A549 (cell line): ENCODE data around the gene CLASP1. TPM values are rescaled to one million over a fixed set of nuclear protein-coding genes. Genes with fewer than 3 reads are reported as not detected.

Source experiments
- ATAC-seq, 2 experiments: fragments of 200-7000 bp in 1 of 2; fragments of >200 bp in 1 of 2; cut with Nextera tagmentation in 1 of 2; cut with Tn5 transposase in 1 of 2; 3 replicates each; pipeline versions ENCODE4 v1.8.0 to v1.9.1; 2018 to 2020; ENCODE audit warnings: mild to moderate bottlenecking in 1 of 2, moderate library complexity in 1 of 2
- CTCF ChIA-PET: fragments of 300-600 bp; sonication (Branson Sonifier 250); formaldehyde crosslinking; extraction: SDS; loops from one replicate; lab custom pipeline; 2021; ENCODE audit warnings: antibody characterized with exemption, inconsistent platforms; lab: Yijun Ruan, JAX
- POLR2A ChIA-PET: fragments of 350-600 bp; formaldehyde crosslinking; extraction: SDS; loops from one replicate; lab custom pipeline; 2021; ENCODE audit warnings: antibody characterized with exemption, inconsistent platforms; lab: Yijun Ruan, JAX
- DNase-seq, 2 experiments: peaks; one replicate each; pipeline versions ENCODE4 v3.0.0 to v3.0.0-alpha.2; 2011 to 2016; ENCODE audit warnings: low read depth in 1 of 2, low spot score in 1 of 2
- FAIRE-seq: peaks from 2 replicates; lab custom pipeline; 2011; peaks lifted over from hg19 to GRCh38; lab: Jason Lieb, UNC
- H3K27ac ChIP-seq, 2 experiments: fragments of >200 bp; sonication (Bioruptor Twin); formaldehyde crosslinking; 3 replicates each; pipeline ENCODE4 v1.5.1; 2016 to 2017
- H3K4me1 ChIP-seq: fragments of >200 bp; sonication (Bioruptor Twin); formaldehyde crosslinking; 3 replicates; pipeline ENCODE4 v1.6.1; 2016
- H3K4me2 ChIP-seq: fragments of >200 bp; sonication (Bioruptor Twin); formaldehyde crosslinking; 3 replicates; pipeline ENCODE4 v1.6.1; 2016
- H3K4me3 ChIP-seq: fragments of >200 bp; sonication (Bioruptor Twin); formaldehyde crosslinking; 3 replicates; pipeline ENCODE4 v1.5.1; 2016
- H3K9me3 ChIP-seq: fragments of >200 bp; sonication (Bioruptor Twin); formaldehyde crosslinking; 3 replicates; pipeline ENCODE4 v1.6.1; 2016
- ATOH8 ChIP-seq: fragments of 250-450 bp; sonication (Bioruptor Pico); IDR thresholded peaks from 2 replicates; pipeline ENCODE4 v1.5.0; 2020; ENCODE audit warnings: low read depth, mild to moderate bottlenecking, moderate library complexity
- BCL3 ChIP-seq: fragments of >200 bp; sonication (Bioruptor Twin); formaldehyde crosslinking; IDR thresholded peaks from 3 replicates; pipeline ENCODE4 v1.6.1; 2016
- BHLHE40 ChIP-seq: IDR thresholded peaks from 2 replicates; pipeline ENCODE4 v1.6.1; 2012; ENCODE audit warnings: low read depth, low read length, inconsistent platforms
- CBX2 ChIP-seq: fragments of 200-600 bp; sonication (generic); IDR thresholded peaks from 2 replicates; pipeline ENCODE4 v1.6.1; 2016; ENCODE audit warnings: low read depth, mild to moderate bottlenecking, borderline replicate concordance
- EHMT2 ChIP-seq: fragments of 200-600 bp; sonication (generic); IDR thresholded peaks from 2 replicates; pipeline ENCODE4 v1.6.1; 2016; ENCODE audit warnings: antibody characterized with exemption, low read depth, mild to moderate bottlenecking, moderate library complexity
- FOSL2 ChIP-seq, 2 experiments: fragments of 450-650 bp in 1 of 2; fragments of >200 bp in 1 of 2; sonication (Bioruptor Twin) in 1 of 2; formaldehyde crosslinking; IDR thresholded peaks; 2 replicates each; pipeline versions ENCODE4 v1.5.0 to v1.6.1; 2016 to 2020; ENCODE audit warnings: mild to moderate bottlenecking in 1 of 2, moderate library complexity in 1 of 2
- GATA3 ChIP-seq: IDR thresholded peaks from 2 replicates; pipeline ENCODE4 v1.6.1; 2012; ENCODE audit warnings: borderline replicate concordance
- HOXB5 ChIP-seq: fragments of 250-450 bp; sonication (Bioruptor Pico); IDR thresholded peaks from 2 replicates; pipeline ENCODE4 v1.5.0; 2020; ENCODE audit warnings: mild to moderate bottlenecking, moderate library complexity
- JUN ChIP-seq, 2 experiments: fragments of >200 bp; sonication (Bioruptor Twin); formaldehyde crosslinking; IDR thresholded peaks; 2 replicates in 1 of 2; 3 replicates in 1 of 2; pipeline ENCODE4 v1.6.1; 2016 to 2017
- MAFK ChIP-seq: fragments of 450-650 bp; IDR thresholded peaks from 2 replicates; pipeline ENCODE4 v1.6.1; 2014; ENCODE audit not compliant: partially characterized antibody
- MAX ChIP-seq: IDR thresholded peaks from 2 replicates; pipeline ENCODE4 v1.6.1; 2012
- MYC ChIP-seq: IDR thresholded peaks from 2 replicates; pipeline ENCODE4 v1.6.1; 2012; ENCODE audit warnings: mild to moderate bottlenecking, inconsistent platforms, low read length, improper control_type of control experiment, borderline replicate concordance
- NFE2L2 ChIP-seq: fragments of 150-350 bp; conservative IDR thresholded peaks from 2 replicates; pipeline ENCODE4 v1.6.1; 2014; ENCODE audit warnings: low read length
- NR3C1 ChIP-seq: fragments of >200 bp; sonication (Bioruptor Twin); formaldehyde crosslinking; IDR thresholded peaks from 3 replicates; pipeline ENCODE4 v1.6.1; 2017
- RCOR1 ChIP-seq: fragments of 150-350 bp; IDR thresholded peaks from 2 replicates; pipeline ENCODE4 v1.6.1; 2014; ENCODE audit warnings: antibody characterized with exemption, low read length, low read depth
- RFX5 ChIP-seq: fragments of 450-650 bp; IDR thresholded peaks from 2 replicates; pipeline ENCODE4 v1.7.1; 2014; ENCODE audit warnings: antibody characterized with exemption, mild to moderate bottlenecking, moderate library complexity
- SMC3 ChIP-seq: fragments of >200 bp; sonication (Bioruptor Twin); formaldehyde crosslinking; IDR thresholded peaks from 3 replicates; pipeline ENCODE4 v1.6.1; 2018; ENCODE audit warnings: inconsistent platforms
- SREBF2 ChIP-seq: fragments of 450-650 bp; IDR thresholded peaks from 2 replicates; pipeline ENCODE4 v1.6.1; 2014; ENCODE audit warnings: mild to moderate bottlenecking, moderate library complexity
- TFCP2L1 ChIP-seq: fragments of 250-450 bp; sonication (Bioruptor Pico); IDR thresholded peaks from 2 replicates; pipeline ENCODE4 v1.5.0; 2021; ENCODE audit warnings: mild to moderate bottlenecking
- USF2 ChIP-seq: fragments of 450-650 bp; IDR thresholded peaks from 2 replicates; pipeline ENCODE4 v1.6.1; 2014; ENCODE audit warnings: antibody characterized with exemption
- ZC3H11A ChIP-seq: fragments of 450-650 bp; IDR thresholded peaks from 2 replicates; pipeline ENCODE4 v1.6.1; 2014; ENCODE audit warnings: antibody characterized with exemption, mild to moderate bottlenecking
- ZFP36 ChIP-seq: fragments of 450-650 bp; IDR thresholded peaks from 2 replicates; pipeline ENCODE4 v1.6.1; 2014; ENCODE audit warnings: borderline replicate concordance; ENCODE audit not compliant: partially characterized antibody
- ZSCAN20 ChIP-seq: fragments of 250-450 bp; sonication (Bioruptor Pico); IDR thresholded peaks from 2 replicates; pipeline ENCODE4 v1.8.0; 2022; ENCODE audit warnings: mild to moderate bottlenecking, moderate library complexity
- WGBS: methylation state at CpG from one replicate; pipeline ENCODE4 v1.1.6; 2017; ENCODE audit errors: missing lambda C conversion rate; 5-methylcytosine and 5-hydroxymethylcytosine counted together
- polyA plus RNA-seq, 4 experiments: library from polyadenylated mRNA; depleted of rRNA in 3 of 4; stranded (reverse); fragments of >200 nt; fragmentation: RNase III in 1 of 4; extraction: RNeasy Plus Mini Kit Qiagen cat#74134 plus additional on column Dnase treatment in 1 of 4; gene quantifications; 2 replicates in 3 of 4; 3 replicates in 1 of 4; pipeline ENCODE4 v1.2.3, GENCODE V29; 2011 to 2017
- TF ChIP-seq, protein P1 (sequence below): fragments of >200 bp; sonication (Bioruptor Twin); formaldehyde crosslinking; IDR thresholded peaks from 3 replicates; pipeline ENCODE4 v1.5.1; 2016

Gene CLASP1
- polyA plus RNA-seq, 2 of the 4 experiments (the other 2 are of a cell fraction), result 11.7 to 15.8 TPM

GRCh38 chr2:121492409-121492808, 156.9 kb downstream of the CLASP1 start:
- CTCF ChIA-PET, result no interaction called here
- no peak for ATAC-seq

DNA sequence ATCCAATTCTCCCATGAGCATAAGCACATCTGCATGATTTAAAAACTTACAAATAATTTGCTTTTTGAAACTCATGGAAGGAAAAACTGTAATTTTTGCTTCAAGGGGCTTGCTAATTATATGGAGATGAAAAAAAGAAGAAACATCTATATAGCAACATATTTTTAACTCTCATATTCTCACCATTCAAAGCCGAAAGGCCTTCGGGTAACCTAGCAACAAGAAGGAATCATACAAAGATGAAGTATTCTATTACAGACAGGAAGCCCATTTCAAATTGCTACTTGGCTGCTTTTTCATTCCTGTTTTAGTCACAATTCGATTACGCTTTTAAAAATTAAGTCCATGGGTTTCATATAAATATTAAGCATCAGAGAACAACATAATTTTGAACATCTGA, 157.7 kb downstream of the CLASP1 start:
- TF ChIP-seq BHLHE40, result no peak
- no peak for TF ChIP-seq ZC3H11A
- no peak for TF ChIP-seq EHMT2
- no peak for TF ChIP-seq JUN (IDR thresholded peaks at IDR 0.05)
- no peak for TF ChIP-seq GATA3
- TF ChIP-seq ATOH8 (CRISPR knock-in tag), result no peak
- no peak for TF ChIP-seq ZSCAN20 (CRISPR knock-in tag)
- no peak for TF ChIP-seq RFX5
- TF ChIP-seq CBX2, result no peak
- no peak for TF ChIP-seq MAX
- no peak for TF ChIP-seq RCOR1
- TF ChIP-seq USF2, result no peak
- no peak for TF ChIP-seq MYC
- TF ChIP-seq NR3C1, result no peak
- no peak for TF ChIP-seq SMC3
- TF ChIP-seq NFE2L2, result no peak
- no peak overlapping the region for H3K27ac ChIP-seq
- ATAC-seq, result no peak
- no peak overlapping the region for H3K4me3 ChIP-seq
- ChIA-PET CTCF (no interaction called here), POLR2A (no interaction called here)
- FAIRE-seq, result no peak
- H3K4me1 ChIP-seq, result peaks cover 20% of the 10 kb centered on the region
- DNase-seq, result no peak
- no peaks in the 10 kb centered on the region for H3K9me3 ChIP-seq
- 96% methylated on average over 4 of the region's 4 CpGs for WGBS
- no peak overlapping the region for H3K4me2 ChIP-seq

More at GRCh38 chr2:121492409-121492808, 156.9 kb downstream of the CLASP1 start:
- no peak for DNase-seq
- POLR2A ChIA-PET, result no interaction called here
- H3K4me3 ChIP-seq, result no peak overlapping the region
- no peak overlapping the region for H3K27ac ChIP-seq
- WGBS, result 87% methylated on average over 3 of the region's 3 CpGs
- FAIRE-seq, result no peak
- no peak overlapping the region for H3K4me2 ChIP-seq
- peaks cover 20% of the 10 kb centered on the region for H3K4me1 ChIP-seq
- H3K9me3 ChIP-seq, result no peaks in the 10 kb centered on the region
- no peak for TF ChIP-seq HOXB5 (CRISPR knock-in tag)
- no peak for TF ChIP-seq TFCP2L1 (CRISPR knock-in tag)
- TF ChIP-seq, protein P1, sequence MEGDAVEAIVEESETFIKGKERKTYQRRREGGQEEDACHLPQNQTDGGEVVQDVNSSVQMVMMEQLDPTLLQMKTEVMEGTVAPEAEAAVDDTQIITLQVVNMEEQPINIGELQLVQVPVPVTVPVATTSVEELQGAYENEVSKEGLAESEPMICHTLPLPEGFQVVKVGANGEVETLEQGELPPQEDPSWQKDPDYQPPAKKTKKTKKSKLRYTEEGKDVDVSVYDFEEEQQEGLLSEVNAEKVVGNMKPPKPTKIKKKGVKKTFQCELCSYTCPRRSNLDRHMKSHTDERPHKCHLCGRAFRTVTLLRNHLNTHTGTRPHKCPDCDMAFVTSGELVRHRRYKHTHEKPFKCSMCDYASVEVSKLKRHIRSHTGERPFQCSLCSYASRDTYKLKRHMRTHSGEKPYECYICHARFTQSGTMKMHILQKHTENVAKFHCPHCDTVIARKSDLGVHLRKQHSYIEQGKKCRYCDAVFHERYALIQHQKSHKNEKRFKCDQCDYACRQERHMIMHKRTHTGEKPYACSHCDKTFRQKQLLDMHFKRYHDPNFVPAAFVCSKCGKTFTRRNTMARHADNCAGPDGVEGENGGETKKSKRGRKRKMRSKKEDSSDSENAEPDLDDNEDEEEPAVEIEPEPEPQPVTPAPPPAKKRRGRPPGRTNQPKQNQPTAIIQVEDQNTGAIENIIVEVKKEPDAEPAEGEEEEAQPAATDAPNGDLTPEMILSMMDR, result no peak
- TF ChIP-seq FOSL2 (IDR thresholded peaks at IDR 0.05), result no peak
- no peak for TF ChIP-seq FOSL2 (CRISPR knock-in tag; IDR thresholded peaks at IDR 0.05)
- no peak for TF ChIP-seq MAFK
- no peak for TF ChIP-seq SREBF2
- no peak for TF ChIP-seq MAX
- no peak for TF ChIP-seq BCL3
- no peak for TF ChIP-seq ZFP36
- no peak for TF ChIP-seq NR3C1
